NCI-H345 treated with DMSO at 0.1 percent for 48 hours (cell line): ENCODE results near the gene BEST3.
"Not testable (repeated sequence)": the region's sequence is repeated elsewhere in the genome, so short reads cannot be mapped to it uniquely, and the experiment has no call there.

Source experiments
- DNase-seq: peaks from one replicate; lab custom pipeline; 2025; ENCODE audit not compliant: unreplicated experiment; lab: John Stamatoyannopoulos, UW

Gene BEST3

DNA sequence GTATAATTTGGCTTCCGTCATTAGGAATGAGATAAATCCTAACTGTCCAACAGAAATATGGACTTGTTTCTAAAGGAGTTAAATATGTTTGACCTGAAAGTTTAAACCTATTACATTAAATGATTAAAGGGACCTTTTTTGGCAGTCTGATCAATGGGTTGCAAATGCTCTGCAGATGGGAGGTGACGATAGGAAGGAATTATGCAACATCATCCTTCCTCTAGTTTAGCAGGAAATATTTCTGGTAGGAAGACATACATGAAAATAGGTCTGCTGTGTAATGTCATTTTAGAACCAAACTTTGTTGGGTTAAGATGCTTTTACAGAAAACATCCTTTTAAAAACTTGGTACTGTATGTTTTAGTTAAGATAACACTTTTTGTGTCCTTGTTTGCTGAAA, 91.0 kb downstream of the BEST3 start:
- no peak for DNase-seq

DNA sequence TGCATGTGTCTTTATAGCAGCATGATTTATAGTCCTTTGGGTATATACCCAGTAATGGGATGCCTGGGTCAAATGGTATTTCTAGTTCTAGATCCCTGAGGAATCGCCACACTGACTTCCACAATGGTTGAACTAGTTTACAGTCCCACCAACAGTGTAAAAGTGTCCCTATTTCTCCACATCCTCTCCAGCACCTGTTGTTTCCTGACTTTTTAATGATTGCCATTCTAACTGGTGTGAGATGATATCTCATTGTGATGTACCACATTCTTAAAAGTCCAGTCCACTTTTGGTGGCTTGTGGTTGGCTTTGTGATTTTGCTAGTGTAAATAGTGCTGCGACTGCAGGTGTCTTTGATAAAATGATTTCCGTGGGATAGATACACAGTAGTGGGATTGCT, 94.8 kb downstream of the BEST3 start:
- DNase-seq: not testable (repeated sequence)
